Neural progenitor cell (in vitro differentiated cells): Measurements from ENCODE around the gene DOCK11.

Source experiments
- EZH2 ChIP-seq: fragments of 200-600 bp; sonication (generic); IDR thresholded peaks from 2 replicates; pipeline ENCODE4 v1.6.1; 2017; ENCODE audit warnings: antibody characterized with exemption, mild to moderate bottlenecking, moderate library complexity
- TF ChIP-seq, protein P1 (sequence below): fragments of 200-600 bp; sonication (generic); IDR thresholded peaks from 2 replicates; pipeline ENCODE4 v1.5.1; 2017; ENCODE audit warnings: antibody characterized with exemption, mild to moderate bottlenecking

DNA sequence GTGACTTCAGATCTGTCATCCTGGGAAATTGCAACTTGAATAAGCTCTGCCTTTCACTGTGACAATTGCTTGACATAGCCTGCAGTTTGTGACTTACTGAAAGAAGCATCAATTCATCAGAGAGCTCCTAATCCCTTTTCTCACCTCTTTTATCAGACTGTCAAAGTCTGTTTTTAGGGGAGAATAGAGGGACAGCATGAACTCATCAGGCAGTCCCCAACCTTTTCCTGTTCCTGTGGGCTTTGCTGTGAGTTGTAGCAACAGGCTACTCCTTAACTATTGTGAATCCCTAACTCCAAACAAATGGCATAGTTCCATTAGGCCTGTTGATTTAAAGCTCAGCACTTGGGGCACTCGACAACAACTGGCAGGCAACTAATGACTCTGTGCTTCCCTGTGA is 64.9 kb downstream of the DOCK11 start:
- TF ChIP-seq EZH2, result no peak
- TF ChIP-seq, protein P1, sequence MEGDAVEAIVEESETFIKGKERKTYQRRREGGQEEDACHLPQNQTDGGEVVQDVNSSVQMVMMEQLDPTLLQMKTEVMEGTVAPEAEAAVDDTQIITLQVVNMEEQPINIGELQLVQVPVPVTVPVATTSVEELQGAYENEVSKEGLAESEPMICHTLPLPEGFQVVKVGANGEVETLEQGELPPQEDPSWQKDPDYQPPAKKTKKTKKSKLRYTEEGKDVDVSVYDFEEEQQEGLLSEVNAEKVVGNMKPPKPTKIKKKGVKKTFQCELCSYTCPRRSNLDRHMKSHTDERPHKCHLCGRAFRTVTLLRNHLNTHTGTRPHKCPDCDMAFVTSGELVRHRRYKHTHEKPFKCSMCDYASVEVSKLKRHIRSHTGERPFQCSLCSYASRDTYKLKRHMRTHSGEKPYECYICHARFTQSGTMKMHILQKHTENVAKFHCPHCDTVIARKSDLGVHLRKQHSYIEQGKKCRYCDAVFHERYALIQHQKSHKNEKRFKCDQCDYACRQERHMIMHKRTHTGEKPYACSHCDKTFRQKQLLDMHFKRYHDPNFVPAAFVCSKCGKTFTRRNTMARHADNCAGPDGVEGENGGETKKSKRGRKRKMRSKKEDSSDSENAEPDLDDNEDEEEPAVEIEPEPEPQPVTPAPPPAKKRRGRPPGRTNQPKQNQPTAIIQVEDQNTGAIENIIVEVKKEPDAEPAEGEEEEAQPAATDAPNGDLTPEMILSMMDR, result no peak
